Neural crest cell (in vitro differentiated cells): ENCODE data around the gene SMNDC1. TPM values are rescaled to one million over a fixed set of nuclear protein-coding genes. Genes with fewer than 3 reads are reported as not detected.

Experiments used
- DNase-seq: peaks from one replicate; pipeline ENCODE4 v3.0.0; 2021; ENCODE audit warnings: low read depth, mixed read lengths, low spot score
- H3K27ac Mint-ChIP-seq: one replicate; pipeline ENCODE4 v1.8.0; 2021; ENCODE audit warnings: mild to moderate bottlenecking, mixed read lengths; ENCODE audit not compliant: unreplicated experiment
- H3K27me3 Mint-ChIP-seq: 2 replicates; pipeline ENCODE4 v1.8.0; 2021; ENCODE audit warnings: low read depth, mild to moderate bottlenecking, mixed read lengths
- H3K36me3 Mint-ChIP-seq: 2 replicates; pipeline ENCODE4 v1.8.0; 2021; ENCODE audit warnings: low read depth, mild to moderate bottlenecking, mixed read lengths
- H3K4me1 Mint-ChIP-seq: 2 replicates; pipeline ENCODE4 v1.8.0; 2021; ENCODE audit warnings: mixed read lengths
- H3K4me3 Mint-ChIP-seq: one replicate; pipeline ENCODE4 v1.8.0; 2021; ENCODE audit warnings: mild to moderate bottlenecking, mixed read lengths
- H3K9me3 Mint-ChIP-seq: 2 replicates; pipeline ENCODE4 v1.8.0; 2021; ENCODE audit warnings: mixed read lengths
- CTCF ChIP-seq: fragments of 200-600 bp; sonication (generic); conservative IDR thresholded peaks from 2 replicates; pipeline ENCODE4 v1.5.0; 2021; ENCODE audit warnings: antibody characterized with exemption, mild to moderate bottlenecking
- total RNA-seq: library from RNA; stranded (reverse); gene quantifications from 2 replicates; pipeline ENCODE4 v1.2.1, GENCODE V29; 2021

SMNDC1 gene
- total RNA-seq, 1 donor from 2014 or later: 48.1 TPM

DNA sequence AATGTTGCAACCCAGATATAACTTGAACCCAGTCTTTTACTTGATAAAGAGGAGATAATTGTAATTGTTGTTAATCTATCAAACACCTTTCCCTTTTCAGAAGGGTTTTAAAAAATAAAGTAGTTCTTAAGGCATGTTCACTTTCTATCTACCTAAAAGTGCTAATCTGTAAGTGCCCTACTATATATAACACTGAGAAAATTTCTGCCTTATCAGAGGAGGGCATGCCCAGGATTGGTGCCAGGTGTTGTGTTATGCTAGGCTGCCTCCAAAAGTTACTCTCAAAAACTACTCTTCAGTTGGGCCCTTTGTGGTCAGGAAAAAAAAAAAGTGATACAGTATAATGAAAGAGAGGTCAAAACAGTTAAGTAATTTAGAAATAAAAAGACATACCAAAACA, 36.3 kb downstream of the SMNDC1 start:
- no peaks in the 10 kb centered on the region for H3K9me3 Mint-ChIP-seq
- no peak overlapping the region for H3K27ac Mint-ChIP-seq
- no peaks in the 10 kb centered on the region for H3K27me3 Mint-ChIP-seq
- H3K4me1 Mint-ChIP-seq: peaks cover 11% of the 10 kb centered on the region
- H3K36me3 Mint-ChIP-seq: no peaks in the 10 kb centered on the region
- no peak overlapping the region for H3K4me3 Mint-ChIP-seq
- no peak for TF ChIP-seq CTCF
- DNase-seq: no peak

GRCh38 chr10:110267276-110267675, 37.4 kb downstream of the SMNDC1 start:
- no peak for TF ChIP-seq CTCF
- no peak overlapping the region for H3K4me3 Mint-ChIP-seq
- no peak overlapping the region for H3K27ac Mint-ChIP-seq
- no peaks in the 10 kb centered on the region for H3K36me3 Mint-ChIP-seq
- DNase-seq: no peak
- no peaks in the 10 kb centered on the region for H3K27me3 Mint-ChIP-seq
- no peaks in the 10 kb centered on the region for H3K9me3 Mint-ChIP-seq
- H3K4me1 Mint-ChIP-seq: peaks cover 11% of the 10 kb centered on the region

DNA sequence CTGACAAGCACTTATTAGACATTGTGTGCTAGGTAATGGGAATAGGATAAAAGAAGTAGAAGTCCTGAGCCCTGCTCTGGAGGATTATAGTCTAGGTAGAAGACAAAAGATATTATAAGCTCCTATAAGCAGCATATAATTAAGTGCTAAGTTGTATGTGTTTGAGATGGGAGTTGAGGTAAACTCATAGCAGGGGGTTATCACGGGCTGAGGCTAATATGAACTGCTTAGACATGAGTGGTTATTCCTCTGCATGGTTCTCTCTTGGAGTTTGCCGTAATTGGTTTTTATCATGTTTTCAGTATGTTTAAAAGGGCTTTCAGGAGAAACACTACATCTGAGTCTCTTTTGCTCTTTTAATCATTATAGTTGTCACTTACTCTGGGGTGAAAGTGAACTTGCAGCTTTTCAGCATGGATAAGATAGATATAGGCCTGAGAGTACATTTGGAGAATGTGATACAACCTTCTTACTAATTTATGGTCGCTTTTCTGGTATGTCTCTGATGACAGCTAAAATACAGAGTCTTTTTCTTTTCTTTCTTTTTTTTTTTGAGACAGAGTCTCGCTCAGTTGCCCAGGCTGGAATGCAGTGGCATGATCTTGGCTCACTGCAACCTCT, 39.0 kb downstream of the SMNDC1 start:
- TF ChIP-seq CTCF: no peak
- DNase-seq: no peak
- Mint-ChIP-seq H3K27ac (no peak overlapping the region), H3K4me3 (no peak overlapping the region), H3K36me3 (no peaks in the 10 kb centered on the region), H3K4me1 (peaks cover 11% of the 10 kb centered on the region), H3K9me3 (no peaks in the 10 kb centered on the region), H3K27me3 (no peaks in the 10 kb centered on the region)

GRCh38 chr10:110263164-110263563, 41.6 kb downstream of the SMNDC1 start:
- no peak for TF ChIP-seq CTCF
- no peaks in the 10 kb centered on the region for H3K27me3 Mint-ChIP-seq
- H3K9me3 Mint-ChIP-seq: no peaks in the 10 kb centered on the region
- DNase-seq: no peak
- peaks cover 4% of the 10 kb centered on the region for H3K4me1 Mint-ChIP-seq
- H3K36me3 Mint-ChIP-seq: no peaks in the 10 kb centered on the region
- no peak overlapping the region for H3K27ac Mint-ChIP-seq
- no peak overlapping the region for H3K4me3 Mint-ChIP-seq

DNA sequence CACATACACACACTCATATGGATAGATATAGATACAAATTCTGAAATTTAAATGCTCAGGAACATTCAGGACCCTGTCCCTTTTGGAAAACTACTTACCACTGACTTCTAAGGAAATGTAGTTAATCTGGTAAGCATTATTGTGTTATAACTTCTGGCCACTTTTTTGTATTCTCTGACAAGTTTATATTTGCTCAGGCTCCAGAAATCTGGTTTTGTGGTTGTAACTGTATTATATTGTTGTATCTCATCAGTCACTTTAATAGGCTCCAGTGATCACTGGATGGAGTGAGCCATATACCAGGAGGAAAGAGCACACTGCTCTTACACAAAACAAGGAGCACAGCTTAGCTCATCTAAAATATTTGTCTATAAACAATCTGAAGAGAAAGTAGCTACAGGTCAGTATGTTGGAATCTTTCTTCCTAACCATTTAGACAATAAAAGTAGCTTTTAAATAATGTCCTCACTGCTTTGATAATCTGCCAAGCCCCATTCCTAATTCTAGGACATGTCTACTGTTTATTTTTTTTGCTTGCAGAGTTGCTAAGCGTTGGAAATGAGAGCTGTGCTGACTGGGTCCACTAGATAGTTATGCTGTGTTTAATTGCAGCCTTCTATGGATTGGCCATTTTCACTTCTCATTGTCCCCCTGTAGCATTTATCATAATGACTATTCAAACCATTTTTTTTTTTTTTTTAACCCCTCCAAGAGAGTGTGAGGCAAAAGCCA, 43.8 kb downstream of the SMNDC1 start:
- Mint-ChIP-seq H3K9me3 (peaks cover 4% of the 10 kb centered on the region), H3K4me1 (peaks cover 4% of the 10 kb centered on the region), H3K4me3 (no peak overlapping the region), H3K36me3 (peaks cover under 1% of the 10 kb centered on the region), H3K27me3 (no peaks in the 10 kb centered on the region), H3K27ac (no peak overlapping the region)
- TF ChIP-seq CTCF: no peak
- no peak for DNase-seq
